ENCODE data around the gene CAMK1D. TPM values are rescaled to one million over a fixed set of nuclear protein-coding genes. Genes with fewer than 3 reads are reported as not detected.
"Not testable (repeated sequence)": the region's sequence is repeated elsewhere in the genome, so short reads cannot be mapped to it uniquely, and the experiment has no call there.

Gene CAMK1D
- total and polyA plus RNA-seq, 2 donors: 11.2 to 14.6 TPM

- Histone ChIP-seq H3K27me3 (ENCODE audit: control insufficient read depth in 2 of 2, insufficient read depth in 1 of 2, low read length in 1 of 2) (no peaks in the 10 kb centered on the region), H3K4me1 (ENCODE audit: control insufficient read depth in 2 of 2, insufficient read depth in 2 of 2, low read length in 2 of 2) (no peaks in the 10 kb centered on the region), H3K36me3 (ENCODE audit: control insufficient read depth in 2 of 2, insufficient read depth in 2 of 2, low read length in 1 of 2) (no peaks in the 10 kb centered on the region), H3K27ac (ENCODE audit: low read depth in 1 of 2, low read length in 1 of 2) (no peak overlapping the region), H3K4me3 (ENCODE audit: low read length in 2 of 2) (no peak overlapping the region), H3K9me3 (ENCODE audit: control insufficient read depth in 2 of 2, insufficient read depth in 1 of 2, low read length in 1 of 2) (no peaks in the 10 kb centered on the region)
- WGBS: 70% methylated on average over 10 of the region's 10 CpGs
- DNase-seq (ENCODE audit: low read depth in 6 of 9, low spot score in 9 of 9): no peak
Measured at GRCh38 chr10:12742771-12743170, 393.4 kb downstream of the CAMK1D start.

- not testable (repeated sequence) for H3K27me3 ChIP-seq (ENCODE audit: control insufficient read depth in 2 of 2, insufficient read depth in 1 of 2, low read length in 1 of 2); H3K9me3 ChIP-seq (ENCODE audit: control insufficient read depth in 2 of 2, insufficient read depth in 1 of 2, low read length in 1 of 2); H3K4me3 ChIP-seq (ENCODE audit: low read length in 2 of 2); H3K36me3 ChIP-seq (ENCODE audit: control insufficient read depth in 2 of 2, insufficient read depth in 2 of 2, low read length in 1 of 2); H3K27ac ChIP-seq (ENCODE audit: low read depth in 1 of 2, low read length in 1 of 2); H3K4me1 ChIP-seq (ENCODE audit: control insufficient read depth in 2 of 2, insufficient read depth in 2 of 2, low read length in 2 of 2); DNase-seq (ENCODE audit: low read depth in 6 of 9, low spot score in 9 of 9)
- 98% methylated on average over 3 of the region's 3 CpGs for WGBS
Measured at GRCh38 chr10:12743466-12743865, 394.1 kb downstream of the CAMK1D start.

- Histone ChIP-seq H3K9me3 (ENCODE audit: control insufficient read depth in 2 of 2, insufficient read depth in 1 of 2, low read length in 1 of 2) (no peaks in the 10 kb centered on the region), H3K27me3 (ENCODE audit: control insufficient read depth in 2 of 2, insufficient read depth in 1 of 2, low read length in 1 of 2) (no peaks in the 10 kb centered on the region), H3K27ac (ENCODE audit: low read depth in 1 of 2, low read length in 1 of 2) (no peak overlapping the region), H3K4me3 (ENCODE audit: low read length in 2 of 2) (no peak overlapping the region), H3K36me3 (ENCODE audit: control insufficient read depth in 2 of 2, insufficient read depth in 2 of 2, low read length in 1 of 2) (no peaks in the 10 kb centered on the region), H3K4me1 (ENCODE audit: control insufficient read depth in 2 of 2, insufficient read depth in 2 of 2, low read length in 2 of 2) (no peaks in the 10 kb centered on the region)
- DNase-seq (ENCODE audit: low read depth in 6 of 9, low spot score in 9 of 9): no peak
- 98% methylated on average over 4 of the region's 4 CpGs for WGBS
Measured at GRCh38 chr10:12743941-12744340, 394.6 kb downstream of the CAMK1D start.

GRCh38 chr10:12748186-12748585, 398.8 kb downstream of the CAMK1D start:
- no peak for DNase-seq (ENCODE audit: low read depth in 6 of 9, low spot score in 9 of 9)
- H3K36me3 ChIP-seq (ENCODE audit: control insufficient read depth in 2 of 2, insufficient read depth in 2 of 2, low read length in 1 of 2): peaks cover 0 to 5% of the 10 kb centered on the region in 2 donors
- H3K27me3 ChIP-seq (ENCODE audit: control insufficient read depth in 2 of 2, insufficient read depth in 1 of 2, low read length in 1 of 2): no peaks in the 10 kb centered on the region
- H3K27ac ChIP-seq (ENCODE audit: low read depth in 1 of 2, low read length in 1 of 2): no peak overlapping the region
- whole genome bisulfite sequencing: 91% methylated on average over 4 of the region's 4 CpGs
- no peaks in the 10 kb centered on the region for H3K4me1 ChIP-seq (ENCODE audit: control insufficient read depth in 2 of 2, insufficient read depth in 2 of 2, low read length in 2 of 2)
- no peak overlapping the region for H3K4me3 ChIP-seq (ENCODE audit: low read length in 2 of 2)
- no peaks in the 10 kb centered on the region for H3K9me3 ChIP-seq (ENCODE audit: control insufficient read depth in 2 of 2, insufficient read depth in 1 of 2, low read length in 1 of 2)

- no peak overlapping the region for H3K27ac ChIP-seq (ENCODE audit: low read depth in 1 of 2, low read length in 1 of 2)
- 98% methylated on average over 14 of the region's 14 CpGs for WGBS
- H3K36me3 ChIP-seq (ENCODE audit: control insufficient read depth in 2 of 2, insufficient read depth in 2 of 2, low read length in 1 of 2): peaks cover 0 to 5% of the 10 kb centered on the region in 2 donors
- no peaks in the 10 kb centered on the region for H3K4me1 ChIP-seq (ENCODE audit: control insufficient read depth in 2 of 2, insufficient read depth in 2 of 2, low read length in 2 of 2)
- no peaks in the 10 kb centered on the region for H3K9me3 ChIP-seq (ENCODE audit: control insufficient read depth in 2 of 2, insufficient read depth in 1 of 2, low read length in 1 of 2)
- no peaks in the 10 kb centered on the region for H3K27me3 ChIP-seq (ENCODE audit: control insufficient read depth in 2 of 2, insufficient read depth in 1 of 2, low read length in 1 of 2)
- DNase-seq (ENCODE audit: low read depth in 6 of 9, low spot score in 9 of 9): no peak
- H3K4me3 ChIP-seq (ENCODE audit: low read length in 2 of 2): no peak overlapping the region
Measured at GRCh38 chr10:12749760-12750478, 400.6 kb downstream of the CAMK1D start.

- Histone ChIP-seq H3K27me3 (ENCODE audit: control insufficient read depth in 2 of 2, insufficient read depth in 1 of 2, low read length in 1 of 2) (no peaks in the 10 kb centered on the region), H3K4me3 (ENCODE audit: low read length in 2 of 2) (no peak overlapping the region), H3K9me3 (ENCODE audit: control insufficient read depth in 2 of 2, insufficient read depth in 1 of 2, low read length in 1 of 2) (no peaks in the 10 kb centered on the region), H3K36me3 (ENCODE audit: control insufficient read depth in 2 of 2, insufficient read depth in 2 of 2, low read length in 1 of 2) (peaks cover 0 to 5% of the 10 kb centered on the region in 2 donors), H3K4me1 (ENCODE audit: control insufficient read depth in 2 of 2, insufficient read depth in 2 of 2, low read length in 2 of 2) (no peaks in the 10 kb centered on the region), H3K27ac (ENCODE audit: low read depth in 1 of 2, low read length in 1 of 2) (no peak overlapping the region)
- DNase-seq (ENCODE audit: low read depth in 6 of 9, low spot score in 9 of 9): no peak
- WGBS: 96% methylated on average over 11 of the region's 11 CpGs
Measured at GRCh38 chr10:12750526-12751201, 401.3 kb downstream of the CAMK1D start.

GRCh38 chr10:12755075-12755474, 405.7 kb downstream of the CAMK1D start:
- Histone ChIP-seq H3K4me1 (ENCODE audit: control insufficient read depth in 2 of 2, insufficient read depth in 2 of 2, low read length in 2 of 2) (no peaks in the 10 kb centered on the region), H3K36me3 (ENCODE audit: control insufficient read depth in 2 of 2, insufficient read depth in 2 of 2, low read length in 1 of 2) (peaks cover 0 to 2% of the 10 kb centered on the region in 2 donors), H3K27me3 (ENCODE audit: control insufficient read depth in 2 of 2, insufficient read depth in 1 of 2, low read length in 1 of 2) (no peaks in the 10 kb centered on the region), H3K4me3 (ENCODE audit: low read length in 2 of 2) (no peak overlapping the region), H3K9me3 (ENCODE audit: control insufficient read depth in 2 of 2, insufficient read depth in 1 of 2, low read length in 1 of 2) (no peaks in the 10 kb centered on the region), H3K27ac (ENCODE audit: low read depth in 1 of 2, low read length in 1 of 2) (no peak overlapping the region)
- DNase-seq (ENCODE audit: low read depth in 6 of 9, low spot score in 9 of 9): no peak
- 98% methylated on average over 5 of the region's 5 CpGs for WGBS

- H3K27ac ChIP-seq (ENCODE audit: low read depth in 1 of 2, low read length in 1 of 2): no peak overlapping the region
- peaks cover 9 to 18% of the 10 kb centered on the region in 2 donors for H3K36me3 ChIP-seq (ENCODE audit: control insufficient read depth in 2 of 2, insufficient read depth in 2 of 2, low read length in 1 of 2)
- H3K4me1 ChIP-seq (ENCODE audit: control insufficient read depth in 2 of 2, insufficient read depth in 2 of 2, low read length in 2 of 2): no peaks in the 10 kb centered on the region
- H3K27me3 ChIP-seq (ENCODE audit: control insufficient read depth in 2 of 2, insufficient read depth in 1 of 2, low read length in 1 of 2): no peaks in the 10 kb centered on the region
- 98% methylated on average over 2 of the region's 2 CpGs for WGBS
- DNase-seq (ENCODE audit: low read depth in 6 of 9, low spot score in 9 of 9): no peak
- no peaks in the 10 kb centered on the region for H3K9me3 ChIP-seq (ENCODE audit: control insufficient read depth in 2 of 2, insufficient read depth in 1 of 2, low read length in 1 of 2)
- H3K4me3 ChIP-seq (ENCODE audit: low read length in 2 of 2): no peak overlapping the region
Measured at GRCh38 chr10:12757351-12757750, 408.0 kb downstream of the CAMK1D start.

GRCh38 chr10:12758271-12758670, 408.9 kb downstream of the CAMK1D start:
- no peaks in the 10 kb centered on the region for H3K27me3 ChIP-seq (ENCODE audit: control insufficient read depth in 2 of 2, insufficient read depth in 1 of 2, low read length in 1 of 2)
- H3K4me3 ChIP-seq (ENCODE audit: low read length in 2 of 2): no peak overlapping the region
- no peak for DNase-seq (ENCODE audit: low read depth in 6 of 9, low spot score in 9 of 9)
- no peaks in the 10 kb centered on the region for H3K4me1 ChIP-seq (ENCODE audit: control insufficient read depth in 2 of 2, insufficient read depth in 2 of 2, low read length in 2 of 2)
- no peak overlapping the region for H3K27ac ChIP-seq (ENCODE audit: low read depth in 1 of 2, low read length in 1 of 2)
- H3K36me3 ChIP-seq (ENCODE audit: control insufficient read depth in 2 of 2, insufficient read depth in 2 of 2, low read length in 1 of 2): peaks cover 16 to 25% of the 10 kb centered on the region in 2 donors
- WGBS: 98% methylated on average over 2 of the region's 2 CpGs
- no peaks in the 10 kb centered on the region for H3K9me3 ChIP-seq (ENCODE audit: control insufficient read depth in 2 of 2, insufficient read depth in 1 of 2, low read length in 1 of 2)

Measured in thymus (tissue), 11 donors.